Lower lobe of right lung (tissue), 2 donors: ENCODE measurements around the gene IFNL4. TPM values are rescaled to one million over a fixed set of nuclear protein-coding genes. Genes with fewer than 3 reads are reported as not detected.

ENCODE experiments used
- ATAC-seq, 2 donors: fragments of 200-7000 bp; cut with Tn5 transposase; one replicate each; pipeline ENCODE4 v1.9.1; 2020 to 2022; ENCODE audit warnings: mild to moderate bottlenecking in 2 of 2, moderate library complexity in 2 of 2
- DNase-seq: peaks from one replicate; pipeline ENCODE4 v3.0.0-alpha.2; 2020
- H3K27ac ChIP-seq: fragments of 200-600 bp; one replicate; pipeline ENCODE4 v1.8.0; 2022
- H3K27me3 ChIP-seq: fragments of 200-600 bp; one replicate; pipeline ENCODE4 v1.8.0; 2022; ENCODE audit warnings: low read depth
- H3K36me3 ChIP-seq: fragments of 200-600 bp; one replicate; pipeline ENCODE4 v1.8.0; 2022; ENCODE audit warnings: mild to moderate bottlenecking
- H3K4me1 ChIP-seq: fragments of 200-600 bp; one replicate; pipeline ENCODE4 v1.8.0; 2022
- H3K4me3 ChIP-seq: fragments of 200-600 bp; one replicate; pipeline ENCODE4 v1.8.0; 2022; ENCODE audit warnings: mild to moderate bottlenecking
- H3K9me3 ChIP-seq: fragments of 200-600 bp; one replicate; pipeline ENCODE4 v1.8.0; 2022
- intact Hi-C: fragments of 100-400 bp; cut with DNase I; formaldehyde crosslinking; loops from one replicate; pipeline ENCODE4 v1.11.0; 2022
- total RNA-seq: library from RNA; stranded (reverse); fragmentation: NEBNext Ultra II Directional; extraction: Animal tissue kit (Norgen Biotek cat#: 25700); gene quantifications from one replicate; pipeline ENCODE4 v1.2.1, GENCODE V29; 2021
- TF ChIP-seq, protein P1 (sequence below): fragments of 200-600 bp; IDR thresholded peaks from one replicate; pipeline ENCODE4 v1.8.0; 2022; ENCODE audit warnings: antibody characterized with exemption, mild to moderate bottlenecking
- donor health status: DM: no; HTN: yes; CAD: no; lungs with severe emphysema.

IFNL4 gene
- total RNA-seq, 1 donor from 2014 or later = not detected

DNA sequence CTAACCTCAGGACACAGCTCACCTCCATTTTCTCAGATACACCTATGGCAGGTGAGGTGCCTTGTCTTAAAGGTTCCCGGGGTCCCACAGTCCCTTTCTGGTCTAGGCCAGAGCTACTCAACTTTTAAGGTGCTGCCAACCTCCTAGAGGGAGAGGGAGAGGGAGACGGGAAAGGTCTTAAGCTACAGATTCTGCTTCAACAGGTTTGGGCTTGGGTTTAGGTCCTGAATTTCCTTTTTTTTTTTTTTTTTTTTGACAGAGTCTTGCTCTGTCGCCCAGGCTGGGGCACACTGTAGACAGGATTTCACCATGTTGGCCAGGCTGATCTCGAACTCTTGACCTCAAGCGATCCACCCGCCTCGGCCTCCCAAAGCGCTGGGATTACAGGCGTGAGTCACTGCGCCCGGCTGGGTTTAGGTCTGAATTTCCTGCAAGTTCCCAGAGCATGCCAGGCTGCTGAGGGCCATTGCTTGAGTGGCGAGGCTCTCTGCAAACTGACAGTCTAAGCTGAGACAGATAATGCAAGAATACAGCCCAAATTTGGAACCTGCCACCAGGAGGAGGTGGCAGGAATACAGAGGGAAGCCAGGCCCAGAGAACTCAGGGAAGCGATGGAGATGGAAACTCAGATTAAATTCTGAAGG is 36.8 kb downstream of the IFNL4 start:
- ATAC-seq = no peak
- intact Hi-C loops = no loop called here
- no peak for DNase-seq
- peaks cover 8% of the 10 kb centered on the region for H3K27me3 ChIP-seq
- H3K27ac ChIP-seq = no peak overlapping the region
- H3K9me3 ChIP-seq = no peaks in the 10 kb centered on the region
- H3K4me1 ChIP-seq = no peaks in the 10 kb centered on the region
- no peaks in the 10 kb centered on the region for H3K36me3 ChIP-seq
- TF ChIP-seq, protein P1, sequence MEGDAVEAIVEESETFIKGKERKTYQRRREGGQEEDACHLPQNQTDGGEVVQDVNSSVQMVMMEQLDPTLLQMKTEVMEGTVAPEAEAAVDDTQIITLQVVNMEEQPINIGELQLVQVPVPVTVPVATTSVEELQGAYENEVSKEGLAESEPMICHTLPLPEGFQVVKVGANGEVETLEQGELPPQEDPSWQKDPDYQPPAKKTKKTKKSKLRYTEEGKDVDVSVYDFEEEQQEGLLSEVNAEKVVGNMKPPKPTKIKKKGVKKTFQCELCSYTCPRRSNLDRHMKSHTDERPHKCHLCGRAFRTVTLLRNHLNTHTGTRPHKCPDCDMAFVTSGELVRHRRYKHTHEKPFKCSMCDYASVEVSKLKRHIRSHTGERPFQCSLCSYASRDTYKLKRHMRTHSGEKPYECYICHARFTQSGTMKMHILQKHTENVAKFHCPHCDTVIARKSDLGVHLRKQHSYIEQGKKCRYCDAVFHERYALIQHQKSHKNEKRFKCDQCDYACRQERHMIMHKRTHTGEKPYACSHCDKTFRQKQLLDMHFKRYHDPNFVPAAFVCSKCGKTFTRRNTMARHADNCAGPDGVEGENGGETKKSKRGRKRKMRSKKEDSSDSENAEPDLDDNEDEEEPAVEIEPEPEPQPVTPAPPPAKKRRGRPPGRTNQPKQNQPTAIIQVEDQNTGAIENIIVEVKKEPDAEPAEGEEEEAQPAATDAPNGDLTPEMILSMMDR = no peak
- H3K4me3 ChIP-seq = no peak overlapping the region

DNA sequence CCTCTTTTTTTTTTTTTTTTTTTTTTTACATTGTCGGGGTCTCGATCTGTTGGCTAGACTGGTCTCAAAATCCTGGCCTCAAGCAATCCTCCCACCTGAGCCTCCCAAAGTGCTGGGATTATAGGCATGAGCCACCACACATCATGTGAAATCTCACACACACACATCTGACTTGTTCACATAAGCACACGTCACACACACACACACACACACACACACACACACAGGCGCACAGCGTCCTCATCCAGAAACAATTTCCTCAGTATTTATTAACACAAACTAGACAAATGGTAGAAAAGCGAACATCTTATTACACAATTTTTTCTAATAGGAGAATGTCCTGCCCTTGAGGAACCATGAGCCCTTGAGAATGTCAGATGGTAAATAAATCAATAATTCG is 39.5 kb downstream of the IFNL4 start:
- no peaks in the 10 kb centered on the region for H3K9me3 ChIP-seq
- H3K4me3 ChIP-seq = no peak overlapping the region
- H3K4me1 ChIP-seq = no peaks in the 10 kb centered on the region
- ATAC-seq (no peak), DNase-seq (no peak)
- no peak overlapping the region for H3K27ac ChIP-seq
- peaks cover 6% of the 10 kb centered on the region for H3K27me3 ChIP-seq
- TF ChIP-seq, protein P1 = no peak
- intact Hi-C loops = no loop called here
- H3K36me3 ChIP-seq = no peaks in the 10 kb centered on the region

DNA sequence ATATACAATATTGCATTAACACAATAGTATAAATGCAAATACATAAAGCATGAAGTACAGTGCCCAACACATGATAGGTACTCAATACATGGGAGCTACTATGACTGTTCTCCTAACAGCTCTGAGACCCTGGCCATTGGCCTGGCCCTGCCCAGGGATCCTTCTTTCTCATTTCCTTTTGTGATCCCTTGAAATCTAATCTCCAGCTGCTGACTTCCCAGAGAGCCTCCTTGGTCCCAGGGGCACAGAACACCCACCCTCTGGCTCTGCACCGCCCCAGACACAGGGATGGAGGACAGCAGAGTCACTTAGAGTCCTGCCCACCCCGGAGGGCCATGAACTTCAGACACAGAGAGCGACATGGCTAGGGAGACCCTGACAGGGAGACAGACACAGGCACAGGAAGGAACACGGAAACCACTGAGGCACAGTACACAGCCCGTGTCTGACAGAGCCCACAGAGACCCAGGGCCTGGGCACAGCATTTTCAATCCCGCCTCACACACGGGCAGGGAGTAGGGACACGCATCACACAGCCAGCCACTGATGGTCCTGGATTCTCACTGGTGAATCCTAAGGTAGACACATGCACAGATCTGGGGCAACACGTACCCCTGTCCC is 40.4 kb downstream of the IFNL4 start:
- H3K27ac ChIP-seq = no peak overlapping the region
- no peak for ATAC-seq
- DNase-seq = no peak
- H3K4me3 ChIP-seq = no peak overlapping the region
- no peaks in the 10 kb centered on the region for H3K9me3 ChIP-seq
- no peaks in the 10 kb centered on the region for H3K4me1 ChIP-seq
- H3K27me3 ChIP-seq = peaks cover 13% of the 10 kb centered on the region
- intact Hi-C loops = no loop called here
- no peaks in the 10 kb centered on the region for H3K36me3 ChIP-seq
- TF ChIP-seq, protein P1 = no peak

DNA sequence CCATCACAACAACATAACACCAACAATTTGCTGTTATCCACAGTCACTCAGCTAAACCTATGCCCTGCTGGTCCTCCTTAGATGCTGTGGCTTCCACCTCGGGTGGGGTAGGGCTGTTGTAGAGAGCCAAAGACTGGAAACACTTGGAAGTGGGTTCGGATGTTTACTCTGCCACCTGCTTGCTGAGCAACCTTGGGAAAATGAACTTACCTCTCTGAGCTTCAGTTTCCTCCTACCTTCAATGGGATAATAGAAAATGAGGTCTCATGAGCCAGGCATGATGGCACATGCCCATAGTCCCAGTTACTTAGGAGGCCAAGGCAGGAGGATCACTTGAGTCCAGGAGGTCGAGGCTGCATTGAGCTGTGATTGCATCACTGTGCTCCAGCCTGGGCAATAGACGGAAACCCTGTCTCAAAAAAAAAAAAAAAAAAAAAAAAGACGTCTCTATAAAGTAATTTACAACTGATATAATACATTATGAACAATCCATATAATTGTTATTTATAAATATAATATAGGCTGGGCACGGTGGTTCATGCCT is 41.3 kb downstream of the IFNL4 start:
- ATAC-seq (no peak), DNase-seq (no peak)
- Histone ChIP-seq H3K36me3 (no peaks in the 10 kb centered on the region), H3K4me1 (no peaks in the 10 kb centered on the region), H3K9me3 (no peaks in the 10 kb centered on the region), H3K27me3 (peaks cover 21% of the 10 kb centered on the region), H3K4me3 (no peak overlapping the region), H3K27ac (no peak overlapping the region)
- intact Hi-C loops = no loop called here
- TF ChIP-seq, protein P1 = no peak

DNA sequence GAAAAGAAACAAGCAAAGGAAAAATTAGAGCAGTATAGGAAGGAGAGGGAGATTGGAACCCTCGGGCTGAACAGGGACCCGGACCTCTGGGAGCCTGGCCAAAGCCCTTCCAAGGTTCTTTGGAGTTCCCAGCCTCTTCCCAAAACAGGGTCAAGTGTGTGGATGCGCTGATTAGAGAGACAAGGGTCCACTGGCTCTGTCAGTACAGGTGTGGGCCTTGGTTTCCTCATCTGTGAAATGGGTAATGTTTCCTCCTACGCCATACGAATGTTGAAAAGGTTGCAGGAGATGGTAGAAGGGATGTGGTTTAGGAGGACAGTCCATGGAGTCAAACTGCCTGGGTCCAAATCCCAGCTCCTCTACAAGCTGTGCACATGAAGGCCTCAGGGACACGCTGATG is 42.5 kb downstream of the IFNL4 start:
- intact Hi-C loops = no loop called here
- TF ChIP-seq, protein P1 = no peak
- peaks cover 28% of the 10 kb centered on the region for H3K27me3 ChIP-seq

More for the DNA sequence above, 42.5 kb downstream of the IFNL4 start:
- H3K4me1 ChIP-seq = peaks cover 4% of the 10 kb centered on the region
- no peaks in the 10 kb centered on the region for H3K36me3 ChIP-seq
- no peaks in the 10 kb centered on the region for H3K9me3 ChIP-seq
- H3K4me3 ChIP-seq = no peak overlapping the region
- ATAC-seq (no peak), DNase-seq (no peak)
- H3K27ac ChIP-seq = no peak overlapping the region
